ENCODE measurements around the gene OBSL1. TPM values are rescaled to one million over a fixed set of nuclear protein-coding genes. Genes with fewer than 3 reads are reported as not detected.

OBSL1 gene
- total and polyA plus RNA-seq, 4 donors, result 34.0 to 75.2 (median 64.0) TPM

- TF ChIP-seq CTCF (IDR thresholded peaks at IDR 0.05; ENCODE audit: control extremely low read depth, extremely low read depth), result no peak
- DNase-seq (peak; percentile 74 to 75 (median 74)), ATAC-seq (ENCODE audit: insufficient read depth, low FRiP score) (no peak)
- H3K27me3 ChIP-seq (ENCODE audit: control insufficient read depth in 3 of 3, insufficient read depth in 3 of 3, low read length in 2 of 3), result peaks cover 0 to 46% (median 32%) of the 10 kb centered on the region in 3 donors
- H3K27ac ChIP-seq (ENCODE audit: low read depth in 1 of 2, low read length in 1 of 2), result no peak within 1 kb of the TSS
- peaks cover 0 to 3% (median 0%) of the 10 kb centered on the region in 4 donors for H3K9me3 ChIP-seq (ENCODE audit: control insufficient read depth in 4 of 4, insufficient read depth in 3 of 4, low read length in 3 of 4)
- peaks cover 0 to 50% (median 2%) of the 10 kb centered on the region in 5 donors for H3K4me1 ChIP-seq (ENCODE audit: control insufficient read depth in 5 of 5, insufficient read depth in 5 of 5, low read length in 5 of 5)
- no peak within 1 kb of the TSS for H3K9ac ChIP-seq (ENCODE audit: insufficient read depth in 1 of 2, low read length in 2 of 2)
- no peak within 1 kb of the TSS for H3K4me3 ChIP-seq
- H3K36me3 ChIP-seq (ENCODE audit: control insufficient read depth in 4 of 4, insufficient read depth in 4 of 4, low read length in 4 of 4), result no peaks in the 10 kb centered on the region
- WGBS, 2 donors, result 6 to 7% methylated on average over 30 to 31 of the region's 31 CpGs
These were observed 57.1 kb downstream of the OBSL1 start, which contains the start of gene ASIC4 for GRCh38 chr2:219514196-219514761. TSS of gene ASIC4 (plus strand) at chr2:219514482. CDS start at chr2:219514725, 243 bp downstream.

GRCh38 chr2:219513787-219514186 lies 57.6 kb downstream of the OBSL1 start:
- Histone ChIP-seq H3K4me1 (ENCODE audit: control insufficient read depth in 5 of 5, insufficient read depth in 5 of 5, low read length in 5 of 5) (peaks cover 0 to 50% (median 2%) of the 10 kb centered on the region in 5 donors), H3K4me3 (no peak overlapping the region), H3K27ac (ENCODE audit: low read depth in 1 of 2, low read length in 1 of 2) (no peak overlapping the region), H3K9me3 (ENCODE audit: control insufficient read depth in 4 of 4, insufficient read depth in 3 of 4, low read length in 3 of 4) (peaks cover 0 to 3% (median 0%) of the 10 kb centered on the region in 4 donors), H3K36me3 (ENCODE audit: control insufficient read depth in 4 of 4, insufficient read depth in 4 of 4, low read length in 4 of 4) (no peaks in the 10 kb centered on the region), H3K27me3 (ENCODE audit: control insufficient read depth in 3 of 3, insufficient read depth in 3 of 3, low read length in 2 of 3) (peaks cover 0 to 44% (median 30%) of the 10 kb centered on the region in 3 donors), H3K9ac (ENCODE audit: insufficient read depth in 1 of 2, low read length in 2 of 2) (no peak overlapping the region)
- TF ChIP-seq CTCF (IDR thresholded peaks at IDR 0.05; ENCODE audit: control extremely low read depth, extremely low read depth), result no peak
- DNase-seq (no peak), ATAC-seq (ENCODE audit: insufficient read depth, low FRiP score) (no peak)
- 4 to 8% methylated on average over 4 of the region's 4 CpGs for WGBS, 2 donors

GRCh38 chr2:219512524-219513216 lies 58.7 kb downstream of the OBSL1 start:
- peaks cover 0 to 39% (median 28%) of the 10 kb centered on the region in 3 donors for H3K27me3 ChIP-seq (ENCODE audit: control insufficient read depth in 3 of 3, insufficient read depth in 3 of 3, low read length in 2 of 3)
- no peaks in the 10 kb centered on the region for H3K36me3 ChIP-seq (ENCODE audit: control insufficient read depth in 4 of 4, insufficient read depth in 4 of 4, low read length in 4 of 4)
- no peak overlapping the region for H3K27ac ChIP-seq (ENCODE audit: low read depth in 1 of 2, low read length in 1 of 2)
- DNase-seq (no peak), ATAC-seq (ENCODE audit: insufficient read depth, low FRiP score) (no peak)
- H3K4me1 ChIP-seq (ENCODE audit: control insufficient read depth in 5 of 5, insufficient read depth in 5 of 5, low read length in 5 of 5), result peaks cover 0 to 59% (median 2%) of the 10 kb centered on the region in 5 donors
- peaks cover 0 to 3% (median 0%) of the 10 kb centered on the region in 4 donors for H3K9me3 ChIP-seq (ENCODE audit: control insufficient read depth in 4 of 4, insufficient read depth in 3 of 4, low read length in 3 of 4)
- WGBS, 2 donors, result 16 to 18% methylated on average over 15 to 16 of the region's 16 CpGs
- H3K9ac ChIP-seq (ENCODE audit: insufficient read depth in 1 of 2, low read length in 2 of 2), result no peak overlapping the region
- no peak for TF ChIP-seq CTCF (IDR thresholded peaks at IDR 0.05; ENCODE audit: control extremely low read depth, extremely low read depth)
- H3K4me3 ChIP-seq, result no peak overlapping the region

Data from lung (tissue), 12 donors.